H1 (cell line): ENCODE data around the gene COL27A1. TPM values are rescaled to one million over a fixed set of nuclear protein-coding genes. Genes with fewer than 3 reads are reported as not detected.
A peak's percentile ranks its signal among the peaks of the same experiment; 100 is the strongest.

Experiments
- CTCF ChIA-PET: fragments of 300-600 bp; sonication (Branson Sonifier 250); formaldehyde crosslinking; loops from one replicate; lab custom pipeline; 2021; ENCODE audit not compliant: partially characterized antibody; lab: Charles Lee
- POLR2A ChIA-PET: fragments of 300-600 bp; sonication (Branson Sonifier 250); formaldehyde crosslinking; loops from one replicate; lab custom pipeline; 2021; ENCODE audit warnings: inconsistent platforms; ENCODE audit not compliant: partially characterized antibody; lab: Charles Lee
- DNase-seq, 2 experiments: peaks; one replicate each; pipeline versions ENCODE4 v3.0.0 to v3.0.0-alpha.2; 2010 to 2022; ENCODE audit warnings: low spot score in 2 of 2, low read depth in 1 of 2, mixed read lengths in 1 of 2
- FAIRE-seq: peaks from 2 replicates; lab custom pipeline; 2011; peaks lifted over from hg19 to GRCh38; lab: Jason Lieb, UNC
- H2AFZ ChIP-seq: 2 replicates; pipeline ENCODE4 v1.8.1; 2012; ENCODE audit warnings: low read length, inconsistent platforms
- H2AK5ac ChIP-seq: 2 replicates; pipeline ENCODE4 v1.6.1; 2013; ENCODE audit warnings: low read depth, low read length
- H2BK120ac ChIP-seq: replicated peaks from 2 replicates; pipeline ENCODE3; 2013; ENCODE audit warnings: low read depth, low read length, inconsistent platforms
- H2BK12ac ChIP-seq: 2 replicates; pipeline ENCODE4 v1.6.1; 2013; ENCODE audit warnings: low read depth, low read length
- H2BK15ac ChIP-seq: 2 replicates; pipeline ENCODE4 v1.6.1; 2013; ENCODE audit warnings: low read length
- H2BK20ac ChIP-seq: 2 replicates; pipeline ENCODE4 v1.6.1; 2013; ENCODE audit warnings: low read length
- H2BK5ac ChIP-seq: 2 replicates; pipeline ENCODE4 v1.6.1; 2013; ENCODE audit warnings: low read depth, low read length
- H3K14ac ChIP-seq: 2 replicates; pipeline ENCODE4 v1.6.1; 2013; ENCODE audit warnings: inconsistent platforms; ENCODE audit not compliant: insufficient read length
- H3K18ac ChIP-seq: 2 replicates; pipeline ENCODE4 v1.6.1; 2013; ENCODE audit warnings: low read length; ENCODE audit errors: extremely low read depth
- H3K23ac ChIP-seq: 2 replicates; pipeline ENCODE4 v1.6.1; 2013; ENCODE audit warnings: inconsistent platforms; ENCODE audit not compliant: insufficient read length
- H3K23me2 ChIP-seq: 2 replicates; pipeline ENCODE4 v1.6.1; 2013; ENCODE audit warnings: low read depth, low read length
- H3K27ac ChIP-seq: 2 replicates; pipeline ENCODE4 v1.6.1; 2011; ENCODE audit warnings: low read depth, low read length, inconsistent platforms
- H3K27me3 ChIP-seq, 4 experiments: replicated peaks in 1 of 4; 1 replicate in 1 of 4; 2 replicates in 3 of 4; pipeline versions ENCODE4 v1.6.1 to v1.8.1; 2011 to 2013; ENCODE audit warnings: low read length in 3 of 4, mild to moderate bottlenecking in 3 of 4, inconsistent platforms in 2 of 4, mixed read lengths in 2 of 4, moderate library complexity in 1 of 4; ENCODE audit not compliant: control insufficient read depth in 3 of 4, insufficient read depth in 3 of 4; ENCODE audit errors: extremely low read depth in 1 of 4
- H3K36me3 ChIP-seq, 4 experiments: 2 replicates each; pipeline versions ENCODE4 v1.6.1 to v1.8.1; 2011 to 2013; ENCODE audit warnings: mild to moderate bottlenecking in 4 of 4, low read length in 3 of 4, moderate library complexity in 2 of 4, control low read depth in 1 of 4, inconsistent platforms in 1 of 4; ENCODE audit not compliant: insufficient read depth in 4 of 4, control insufficient read depth in 2 of 4
- H3K4ac ChIP-seq: replicated peaks from 2 replicates; pipeline ENCODE3; 2013; ENCODE audit warnings: low read length, low read depth, mixed read lengths, inconsistent platforms; ENCODE audit not compliant: insufficient read length
- H3K4me1 ChIP-seq, 4 experiments: replicated peaks in 1 of 4; 1 replicate in 1 of 4; 2 replicates in 3 of 4; pipeline versions ENCODE4 v1.6.1 to v1.8.1; 2011 to 2013; ENCODE audit warnings: low read length in 3 of 4, inconsistent platforms in 2 of 4, mixed read lengths in 1 of 4; ENCODE audit not compliant: insufficient read depth in 4 of 4, control insufficient read depth in 3 of 4
- H3K4me2 ChIP-seq, 2 experiments: 2 replicates each; pipeline versions ENCODE4 v1.6.1 to v1.8.1; 2011 to 2013; ENCODE audit warnings: low read depth in 2 of 2, low read length in 2 of 2, control low read depth in 1 of 2, inconsistent platforms in 1 of 2, mild to moderate bottlenecking in 1 of 2; ENCODE audit not compliant: insufficient read depth in 1 of 2
- H3K4me3 ChIP-seq, 4 experiments: fragments of 200-600, 300-600 bp in 1 of 4; sonication (generic), shearing (Covaris generic), sonication (Bioruptor Twin) in 1 of 4; 2 replicates each; pipeline versions ENCODE4 v1.5.1 to v1.8.1; 2011 to 2016; ENCODE audit warnings: low read length in 4 of 4, low read depth in 3 of 4, control low read depth in 2 of 4, inconsistent platforms in 2 of 4, mild to moderate bottlenecking in 2 of 4, mixed read lengths in 1 of 4, moderate library complexity in 1 of 4; ENCODE audit not compliant: insufficient read depth in 2 of 4; ENCODE audit errors: extremely low read depth in 1 of 4
- H3K56ac ChIP-seq: replicated peaks from 2 replicates; pipeline ENCODE3; 2013; ENCODE audit warnings: low read depth, mild to moderate bottlenecking, mixed read lengths, low read length, inconsistent platforms; ENCODE audit not compliant: insufficient read length
- H3K79me1 ChIP-seq: 2 replicates; pipeline ENCODE4 v1.6.1; 2013; ENCODE audit warnings: low read depth, low read length, control low read depth
- H3K79me2 ChIP-seq, 2 experiments: 2 replicates each; pipeline versions ENCODE4 v1.6.1 to v1.8.1; 2012 to 2013; ENCODE audit warnings: low read length in 2 of 2, mild to moderate bottlenecking in 2 of 2, inconsistent platforms in 1 of 2; ENCODE audit not compliant: insufficient read depth in 2 of 2, control insufficient read depth in 1 of 2
- H3K9ac ChIP-seq, 4 experiments: replicated peaks in 1 of 4; 1 replicate in 1 of 4; 2 replicates in 3 of 4; pipeline versions ENCODE4 v1.6.1 to v1.8.1; 2011 to 2013; ENCODE audit warnings: low read depth in 3 of 4, low read length in 3 of 4, control low read depth in 2 of 4, mild to moderate bottlenecking in 2 of 4, moderate library complexity in 2 of 4, inconsistent platforms in 1 of 4; ENCODE audit errors: extremely low read depth in 1 of 4
- H3K9me3 ChIP-seq, 2 experiments: 2 replicates each; pipeline versions ENCODE4 v1.6.1 to v1.8.1; 2012 to 2013; ENCODE audit warnings: mild to moderate bottlenecking in 2 of 2, moderate library complexity in 2 of 2, control low read depth in 1 of 2, inconsistent platforms in 1 of 2, low read depth in 1 of 2, low read length in 1 of 2, mixed read lengths in 1 of 2; ENCODE audit not compliant: insufficient read depth in 2 of 2
- H4K20me1 ChIP-seq, 2 experiments: replicated peaks in 1 of 2; 2 replicates each; pipeline versions ENCODE3 to v1.8.1; 2011 to 2013; ENCODE audit warnings: inconsistent platforms in 2 of 2, low read length in 2 of 2, mild to moderate bottlenecking in 1 of 2; ENCODE audit not compliant: insufficient read depth in 2 of 2, control insufficient read depth in 1 of 2
- H4K5ac ChIP-seq: 2 replicates; pipeline ENCODE4 v1.6.1; 2013; ENCODE audit warnings: low read length, low read depth, mixed read lengths, inconsistent platforms; ENCODE audit not compliant: insufficient read length
- H4K8ac ChIP-seq: 2 replicates; pipeline ENCODE4 v1.8.0; 2013; ENCODE audit warnings: mild to moderate bottlenecking, moderate library complexity, low read length, inconsistent platforms; ENCODE audit not compliant: insufficient read depth; ENCODE audit errors: extremely low read depth
- H4K91ac ChIP-seq: replicated peaks from 2 replicates; pipeline ENCODE3; 2013; ENCODE audit warnings: low read length, mixed read lengths, inconsistent platforms; ENCODE audit not compliant: insufficient read length
- E2F6 ChIP-seq: IDR thresholded peaks from 2 replicates; pipeline ENCODE4 v1.6.1; 2012; ENCODE audit warnings: inconsistent platforms
- GABPA ChIP-seq: IDR thresholded peaks from 2 replicates; pipeline ENCODE4 v1.6.1; 2011; ENCODE audit warnings: mild to moderate bottlenecking, low read length, moderate library complexity, borderline replicate concordance; ENCODE audit not compliant: insufficient read depth
- KDM5A ChIP-seq: fragments of 200-600 bp; IDR thresholded peaks from 2 replicates; pipeline ENCODE4 v1.7.1; 2012; ENCODE audit warnings: mild to moderate bottlenecking, low read length, inconsistent platforms, mixed read lengths
- WGBS, 2 experiments: shearing (Covaris generic) in 1 of 2; methylation state at CpG; one replicate each; pipeline versions ENCODE4 v1.1.6 to v1.1.7; 2013 to 2015; ENCODE audit warnings: low lambda C conversion rate in 2 of 2, mixed read lengths in 2 of 2, inconsistent platforms in 1 of 2, low coverage in 1 of 2, missing lambda C conversion rate in 1 of 2; ENCODE audit not compliant: insufficient replicate concordance in 2 of 2, insufficient coverage in 1 of 2, insufficient read length in 1 of 2; ENCODE audit errors: extremely low coverage in 1 of 2, missing lambda C conversion rate in 1 of 2; 5-methylcytosine and 5-hydroxymethylcytosine counted together
- polyA plus RNA-seq, 7 experiments: library from polyadenylated mRNA; depleted of rRNA in 3 of 7; stranded (reverse) in 5 of 7; unstranded in 2 of 7; fragments of >200 nt in 5 of 7; fragments of 200-250 nt in 2 of 7; gene quantifications; 1 replicate in 5 of 7; 2 replicates in 1 of 7; 4 replicates in 1 of 7; pipeline versions ENCODE4 v1.2.1 to v1.2.3, GENCODE V29; 2011 to 2013; ENCODE audit warnings: missing spikeins in 2 of 7, mixed read lengths in 2 of 7
- total RNA-seq: library from RNA; stranded (reverse); fragmentation: NEBNext Ultra II Directional; extraction: Animal tissue kit (Norgen Biotek cat#: 25700); gene quantifications from 2 replicates; pipeline ENCODE4 v1.2.1, GENCODE V29; 2021

Gene COL27A1
- total and polyA plus RNA-seq, 2 of the 8 experiments (the other 6 are each of a cell fraction or from before 2014, with no cell fraction given), result 15.1 to 22.8 TPM

- Histone ChIP-seq H4K5ac (no peak overlapping the region), H3K4me1 (no peaks in the 10 kb centered on the region), H2BK20ac (no peak overlapping the region), H3K79me1 (no peaks in the 10 kb centered on the region), H3K4me3 (no peak overlapping the region), H3K4me2 (no peak overlapping the region), H3K27ac (no peak overlapping the region), H4K20me1 (no peaks in the 10 kb centered on the region), H3K36me3 (peaks cover 0 to 2% (median 0%) of the 10 kb centered on the region in 4 experiments; a peak in 1 of 8 replicates), H2BK120ac (no peak overlapping the region), H4K91ac (no peak overlapping the region), H2AFZ (no peak overlapping the region), H4K8ac (no peak overlapping the region), H2BK12ac (no peak overlapping the region), H2BK5ac (no peak overlapping the region), H3K9ac (no peak overlapping the region), H2BK15ac (0 out of 2 replicates have a peak overlapping the region, but pooled peaks have one; percentile 46), H3K27me3 (no peaks in the 10 kb centered on the region), H3K23ac (no peak overlapping the region), H3K23me2 (no peaks in the 10 kb centered on the region), H3K4ac (no peak overlapping the region), H3K14ac (no peak overlapping the region), H2AK5ac (no peak overlapping the region), H3K9me3 (peaks cover 0 to 4% of the 10 kb centered on the region in 2 experiments; a peak in 1 of 4 replicates), H3K56ac (no peak overlapping the region), H3K18ac (no peak overlapping the region), H3K79me2 (no peaks in the 10 kb centered on the region)
- 94% methylated on average over 8 of the region's 8 CpGs; no CpG with 5 or more reads in 1 of the 2 experiments for WGBS, 2 experiments
- POLR2A ChIA-PET, result no interaction called here
- DNase-seq (no peak), FAIRE-seq (no peak)
- CTCF ChIA-PET, result no interaction called here
- no peak for TF ChIP-seq KDM5A
- no peak for TF ChIP-seq GABPA
- no peak for TF ChIP-seq E2F6
Observed at GRCh38 chr9:114324492-114324891, 169.2 kb downstream of the COL27A1 start.
